ENCODE data around the gene SLC25A42. TPM values are rescaled to one million over a fixed set of nuclear protein-coding genes. Genes with fewer than 3 reads are reported as not detected.

Gene SLC25A42
- total RNA-seq, 1 experiment from 2014 or later: 8.1 TPM

DNA sequence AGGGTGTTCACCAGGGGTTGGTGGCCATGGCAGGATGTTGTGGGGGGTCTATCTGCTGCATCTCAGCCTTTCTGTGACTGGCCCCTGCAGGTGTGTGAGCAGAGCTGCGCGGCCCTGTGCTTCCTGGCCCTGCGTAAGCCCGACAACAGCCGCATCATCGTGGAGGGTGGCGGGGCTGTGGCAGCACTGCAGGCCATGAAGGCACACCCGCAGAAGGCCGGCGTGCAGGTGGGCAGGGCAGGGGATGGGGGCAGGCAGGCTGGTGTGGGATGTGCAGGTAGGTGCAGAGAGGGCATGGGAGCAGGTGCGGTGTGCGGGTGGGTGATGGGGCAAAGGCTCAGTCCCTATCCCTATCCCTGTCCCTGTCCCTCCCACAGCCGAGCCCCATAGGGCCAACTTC, 8.1 kb upstream of the SLC25A42 start (continued):
- no peak for TF ChIP-seq ZNF671 (CRISPR knock-in tag; IDR thresholded peaks at IDR 0.05)
- TF ChIP-seq, protein P1, sequence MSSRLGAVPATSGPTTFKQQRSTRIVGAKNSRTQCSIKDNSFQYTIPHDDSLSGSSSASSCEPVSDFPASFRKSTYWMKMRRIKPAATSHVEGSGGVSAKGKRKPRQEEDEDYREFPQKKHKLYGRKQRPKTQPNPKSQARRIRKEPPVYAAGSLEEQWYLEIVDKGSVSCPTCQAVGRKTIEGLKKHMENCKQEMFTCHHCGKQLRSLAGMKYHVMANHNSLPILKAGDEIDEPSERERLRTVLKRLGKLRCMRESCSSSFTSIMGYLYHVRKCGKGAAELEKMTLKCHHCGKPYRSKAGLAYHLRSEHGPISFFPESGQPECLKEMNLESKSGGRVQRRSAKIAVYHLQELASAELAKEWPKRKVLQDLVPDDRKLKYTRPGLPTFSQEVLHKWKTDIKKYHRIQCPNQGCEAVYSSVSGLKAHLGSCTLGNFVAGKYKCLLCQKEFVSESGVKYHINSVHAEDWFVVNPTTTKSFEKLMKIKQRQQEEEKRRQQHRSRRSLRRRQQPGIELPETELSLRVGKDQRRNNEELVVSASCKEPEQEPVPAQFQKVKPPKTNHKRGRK (CRISPR knock-in tag; IDR thresholded peaks at IDR 0.05; ENCODE audit: borderline replicate concordance): no peak
- TF ChIP-seq, protein P2, sequence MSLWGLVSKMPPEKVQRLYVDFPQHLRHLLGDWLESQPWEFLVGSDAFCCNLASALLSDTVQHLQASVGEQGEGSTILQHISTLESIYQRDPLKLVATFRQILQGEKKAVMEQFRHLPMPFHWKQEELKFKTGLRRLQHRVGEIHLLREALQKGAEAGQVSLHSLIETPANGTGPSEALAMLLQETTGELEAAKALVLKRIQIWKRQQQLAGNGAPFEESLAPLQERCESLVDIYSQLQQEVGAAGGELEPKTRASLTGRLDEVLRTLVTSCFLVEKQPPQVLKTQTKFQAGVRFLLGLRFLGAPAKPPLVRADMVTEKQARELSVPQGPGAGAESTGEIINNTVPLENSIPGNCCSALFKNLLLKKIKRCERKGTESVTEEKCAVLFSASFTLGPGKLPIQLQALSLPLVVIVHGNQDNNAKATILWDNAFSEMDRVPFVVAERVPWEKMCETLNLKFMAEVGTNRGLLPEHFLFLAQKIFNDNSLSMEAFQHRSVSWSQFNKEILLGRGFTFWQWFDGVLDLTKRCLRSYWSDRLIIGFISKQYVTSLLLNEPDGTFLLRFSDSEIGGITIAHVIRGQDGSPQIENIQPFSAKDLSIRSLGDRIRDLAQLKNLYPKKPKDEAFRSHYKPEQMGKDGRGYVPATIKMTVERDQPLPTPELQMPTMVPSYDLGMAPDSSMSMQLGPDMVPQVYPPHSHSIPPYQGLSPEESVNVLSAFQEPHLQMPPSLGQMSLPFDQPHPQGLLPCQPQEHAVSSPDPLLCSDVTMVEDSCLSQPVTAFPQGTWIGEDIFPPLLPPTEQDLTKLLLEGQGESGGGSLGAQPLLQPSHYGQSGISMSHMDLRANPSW (CRISPR knock-in tag; conservative IDR thresholded peaks at IDR 0.05; ENCODE audit: low read depth): no peak

DNA sequence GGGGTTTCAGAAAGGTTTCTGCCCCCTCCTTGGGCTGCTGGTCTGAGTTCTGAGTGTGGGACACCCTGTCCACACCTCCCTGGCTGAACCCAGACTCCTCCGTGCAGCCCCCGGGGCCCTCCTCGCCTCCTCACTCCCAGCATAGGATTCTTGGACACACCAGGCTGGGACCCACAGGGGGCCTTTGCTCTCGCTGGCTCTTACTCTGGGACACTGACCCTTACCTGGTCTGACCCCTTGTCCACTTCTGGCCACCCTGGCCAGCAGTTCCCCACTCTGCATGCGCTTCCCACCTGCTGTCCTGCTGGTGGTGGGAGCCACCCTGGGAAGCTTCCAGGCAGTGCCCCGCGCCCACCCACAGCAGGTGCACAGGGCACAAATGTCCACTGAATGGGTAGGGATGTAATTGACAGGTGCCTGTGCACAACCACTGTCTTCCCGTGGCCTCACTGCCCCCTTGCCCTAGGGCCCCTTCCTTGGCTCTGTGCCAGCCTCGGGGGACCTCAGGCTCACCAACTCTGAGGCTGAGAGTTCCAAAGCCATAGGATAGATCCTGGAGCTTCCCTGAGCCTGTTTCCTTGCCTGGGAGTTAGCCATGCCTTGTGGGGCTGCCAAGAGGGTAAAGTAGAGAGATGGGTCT, 7.0 kb upstream of the SLC25A42 start:
- Mint-ChIP-seq H3K27ac (no peak overlapping the region), H3K4me1 (no peaks in the 10 kb centered on the region), H3K9me3 (no peaks in the 10 kb centered on the region), H3K27me3 (ENCODE audit: low read depth) (peaks cover 7% of the 10 kb centered on the region), H3K36me3 (peaks cover 33% of the 10 kb centered on the region), H3K4me3 (no peak overlapping the region)
- ATAC-seq (no peak), DNase-seq (ENCODE audit: low spot score) (no peak)
- ChIA-PET CTCF (no interaction called here), POLR2A (no interaction called here)
- TF ChIP-seq, protein P3, sequence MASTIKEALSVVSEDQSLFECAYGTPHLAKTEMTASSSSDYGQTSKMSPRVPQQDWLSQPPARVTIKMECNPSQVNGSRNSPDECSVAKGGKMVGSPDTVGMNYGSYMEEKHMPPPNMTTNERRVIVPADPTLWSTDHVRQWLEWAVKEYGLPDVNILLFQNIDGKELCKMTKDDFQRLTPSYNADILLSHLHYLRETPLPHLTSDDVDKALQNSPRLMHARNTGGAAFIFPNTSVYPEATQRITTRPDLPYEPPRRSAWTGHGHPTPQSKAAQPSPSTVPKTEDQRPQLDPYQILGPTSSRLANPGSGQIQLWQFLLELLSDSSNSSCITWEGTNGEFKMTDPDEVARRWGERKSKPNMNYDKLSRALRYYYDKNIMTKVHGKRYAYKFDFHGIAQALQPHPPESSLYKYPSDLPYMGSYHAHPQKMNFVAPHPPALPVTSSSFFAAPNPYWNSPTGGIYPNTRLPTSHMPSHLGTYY (CRISPR knock-in tag; IDR thresholded peaks at IDR 0.05): no peak
- no peak for TF ChIP-seq AFF4 (CRISPR knock-in tag; IDR thresholded peaks at IDR 0.05; ENCODE audit: borderline replicate concordance)
- TF ChIP-seq E2F1 (CRISPR knock-in tag; IDR thresholded peaks at IDR 0.05): no peak
- no peak for TF ChIP-seq SMAD4 (CRISPR knock-in tag; IDR thresholded peaks at IDR 0.05)
- TF ChIP-seq, protein P4, sequence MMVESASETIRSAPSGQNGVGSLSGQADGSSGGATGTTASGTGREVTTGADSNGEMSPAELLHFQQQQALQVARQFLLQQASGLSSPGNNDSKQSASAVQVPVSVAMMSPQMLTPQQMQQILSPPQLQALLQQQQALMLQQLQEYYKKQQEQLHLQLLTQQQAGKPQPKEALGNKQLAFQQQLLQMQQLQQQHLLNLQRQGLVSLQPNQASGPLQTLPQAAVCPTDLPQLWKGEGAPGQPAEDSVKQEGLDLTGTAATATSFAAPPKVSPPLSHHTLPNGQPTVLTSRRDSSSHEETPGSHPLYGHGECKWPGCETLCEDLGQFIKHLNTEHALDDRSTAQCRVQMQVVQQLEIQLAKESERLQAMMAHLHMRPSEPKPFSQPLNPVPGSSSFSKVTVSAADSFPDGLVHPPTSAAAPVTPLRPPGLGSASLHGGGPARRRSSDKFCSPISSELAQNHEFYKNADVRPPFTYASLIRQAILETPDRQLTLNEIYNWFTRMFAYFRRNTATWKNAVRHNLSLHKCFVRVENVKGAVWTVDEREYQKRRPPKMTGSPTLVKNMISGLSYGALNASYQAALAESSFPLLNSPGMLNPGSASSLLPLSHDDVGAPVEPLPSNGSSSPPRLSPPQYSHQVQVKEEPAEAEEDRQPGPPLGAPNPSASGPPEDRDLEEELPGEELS (CRISPR knock-in tag; IDR thresholded peaks at IDR 0.05): no peak
- TF ChIP-seq ZNF219 (CRISPR knock-in tag; IDR thresholded peaks at IDR 0.05; ENCODE audit: borderline replicate concordance): no peak
- TF ChIP-seq JAZF1 (CRISPR knock-in tag; IDR thresholded peaks at IDR 0.05): no peak
- TF ChIP-seq ZNF671 (CRISPR knock-in tag; IDR thresholded peaks at IDR 0.05): no peak
- no peak for TF ChIP-seq JUN (CRISPR knock-in tag; IDR thresholded peaks at IDR 0.05)
- TF ChIP-seq, protein P5, sequence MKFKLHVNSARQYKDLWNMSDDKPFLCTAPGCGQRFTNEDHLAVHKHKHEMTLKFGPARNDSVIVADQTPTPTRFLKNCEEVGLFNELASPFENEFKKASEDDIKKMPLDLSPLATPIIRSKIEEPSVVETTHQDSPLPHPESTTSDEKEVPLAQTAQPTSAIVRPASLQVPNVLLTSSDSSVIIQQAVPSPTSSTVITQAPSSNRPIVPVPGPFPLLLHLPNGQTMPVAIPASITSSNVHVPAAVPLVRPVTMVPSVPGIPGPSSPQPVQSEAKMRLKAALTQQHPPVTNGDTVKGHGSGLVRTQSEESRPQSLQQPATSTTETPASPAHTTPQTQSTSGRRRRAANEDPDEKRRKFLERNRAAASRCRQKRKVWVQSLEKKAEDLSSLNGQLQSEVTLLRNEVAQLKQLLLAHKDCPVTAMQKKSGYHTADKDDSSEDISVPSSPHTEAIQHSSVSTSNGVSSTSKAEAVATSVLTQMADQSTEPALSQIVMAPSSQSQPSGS (CRISPR knock-in tag; IDR thresholded peaks at IDR 0.05; ENCODE audit: borderline replicate concordance, low read depth): no peak
- no peak for TF ChIP-seq TEAD4 (CRISPR knock-in tag; IDR thresholded peaks at IDR 0.05)
- TF ChIP-seq SOX15 (CRISPR knock-in tag; IDR thresholded peaks at IDR 0.05): no peak
- TF ChIP-seq, protein P6, sequence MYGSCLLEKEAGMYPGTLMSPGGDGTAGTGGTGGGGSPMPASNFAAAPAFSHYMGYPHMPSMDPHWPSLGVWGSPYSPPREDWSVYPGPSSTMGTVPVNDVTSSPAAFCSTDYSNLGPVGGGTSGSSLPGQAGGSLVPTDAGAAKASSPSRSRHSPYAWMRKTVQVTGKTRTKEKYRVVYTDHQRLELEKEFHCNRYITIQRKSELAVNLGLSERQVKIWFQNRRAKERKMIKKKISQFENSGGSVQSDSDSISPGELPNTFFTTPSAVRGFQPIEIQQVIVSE (CRISPR knock-in tag; IDR thresholded peaks at IDR 0.05; ENCODE audit: borderline replicate concordance): no peak
